Loucy (cell line): ENCODE measurements around the gene B3GALT5.

Experiments used
- H2AFZ ChIP-seq: fragments of 200-600 bp; sonication (generic); 2 replicates; pipeline ENCODE4 v1.6.0; 2016; ENCODE audit warnings: antibody characterized with exemption, mild to moderate bottlenecking, low read length, moderate library complexity
- H3F3A ChIP-seq: fragments of 200-600 bp; 2 replicates; pipeline ENCODE4 v1.6.0; 2016; ENCODE audit warnings: antibody characterized with exemption, low read depth, mild to moderate bottlenecking
- H3K27me3 ChIP-seq: fragments of 200-600 bp; sonication (generic); 2 replicates; pipeline ENCODE4 v1.6.1; 2014; ENCODE audit warnings: low read length, mild to moderate bottlenecking; ENCODE audit not compliant: insufficient read depth, poor library complexity, severe bottlenecking
- H3K36me3 ChIP-seq: fragments of 200-600 bp; sonication (generic); 2 replicates; pipeline ENCODE4 v1.6.1; 2016; ENCODE audit warnings: low read length; ENCODE audit not compliant: insufficient read depth
- H3K4me1 ChIP-seq: fragments of 200-600 bp; sonication (generic); 2 replicates; pipeline ENCODE4 v1.5.1; 2014; ENCODE audit warnings: low read length, mild to moderate bottlenecking; ENCODE audit not compliant: insufficient read depth, poor library complexity, severe bottlenecking
- H3K4me2 ChIP-seq: fragments of 200-600 bp; sonication (generic); 2 replicates; pipeline ENCODE4 v1.6.0; 2014; ENCODE audit warnings: antibody characterized with exemption, low read length, low read depth, mild to moderate bottlenecking; ENCODE audit not compliant: poor library complexity, severe bottlenecking
- H3K4me3 ChIP-seq: fragments of 200-600 bp; sonication (generic); 2 replicates; pipeline ENCODE4 v1.5.1; 2014; ENCODE audit warnings: low read length, mild to moderate bottlenecking, mixed read lengths; ENCODE audit not compliant: poor library complexity, severe bottlenecking
- H3K79me2 ChIP-seq: fragments of 200-600 bp; sonication (generic); 2 replicates; pipeline ENCODE4 v1.6.1; 2014; ENCODE audit warnings: low read length; ENCODE audit not compliant: insufficient read depth
- H3K9ac ChIP-seq: fragments of 200-600 bp; sonication (generic); 2 replicates; pipeline ENCODE4 v1.6.0; 2014; ENCODE audit warnings: mild to moderate bottlenecking, low read depth, low read length, moderate library complexity; ENCODE audit not compliant: poor library complexity, severe bottlenecking
- H3K9me2 ChIP-seq: fragments of 200-600 bp; sonication (generic); replicated peaks from 2 replicates; pipeline ENCODE4 v1.6.1; 2016; ENCODE audit warnings: low read depth, low read length, mixed read lengths
- H3K9me3 ChIP-seq: fragments of 200-600 bp; sonication (generic); 2 replicates; pipeline ENCODE4 v1.6.1; 2014; ENCODE audit warnings: mild to moderate bottlenecking, antibody characterized with exemption, low read length, low read depth; ENCODE audit not compliant: insufficient read depth
- H4K20me1 ChIP-seq: fragments of 200-600 bp; sonication (generic); 2 replicates; pipeline ENCODE4 v1.6.0; 2014; ENCODE audit warnings: antibody characterized with exemption, low read length, mild to moderate bottlenecking; ENCODE audit not compliant: insufficient read depth, poor library complexity, severe bottlenecking
- EZH2phosphoT487 ChIP-seq: fragments of 200-600 bp; IDR thresholded peaks from 2 replicates; pipeline ENCODE4 v1.6.1; 2018; ENCODE audit warnings: antibody characterized with exemption, mild to moderate bottlenecking, moderate library complexity, borderline replicate concordance
- TF ChIP-seq, protein P1 (sequence below): fragments of 200-600 bp; sonication (generic); conservative IDR thresholded peaks from 2 replicates; pipeline ENCODE4 v1.5.1; 2014; ENCODE audit warnings: mild to moderate bottlenecking, antibody characterized with exemption, low read length

The B3GALT5 gene, protein sequence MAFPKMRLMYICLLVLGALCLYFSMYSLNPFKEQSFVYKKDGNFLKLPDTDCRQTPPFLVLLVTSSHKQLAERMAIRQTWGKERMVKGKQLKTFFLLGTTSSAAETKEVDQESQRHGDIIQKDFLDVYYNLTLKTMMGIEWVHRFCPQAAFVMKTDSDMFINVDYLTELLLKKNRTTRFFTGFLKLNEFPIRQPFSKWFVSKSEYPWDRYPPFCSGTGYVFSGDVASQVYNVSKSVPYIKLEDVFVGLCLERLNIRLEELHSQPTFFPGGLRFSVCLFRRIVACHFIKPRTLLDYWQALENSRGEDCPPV

DNA sequence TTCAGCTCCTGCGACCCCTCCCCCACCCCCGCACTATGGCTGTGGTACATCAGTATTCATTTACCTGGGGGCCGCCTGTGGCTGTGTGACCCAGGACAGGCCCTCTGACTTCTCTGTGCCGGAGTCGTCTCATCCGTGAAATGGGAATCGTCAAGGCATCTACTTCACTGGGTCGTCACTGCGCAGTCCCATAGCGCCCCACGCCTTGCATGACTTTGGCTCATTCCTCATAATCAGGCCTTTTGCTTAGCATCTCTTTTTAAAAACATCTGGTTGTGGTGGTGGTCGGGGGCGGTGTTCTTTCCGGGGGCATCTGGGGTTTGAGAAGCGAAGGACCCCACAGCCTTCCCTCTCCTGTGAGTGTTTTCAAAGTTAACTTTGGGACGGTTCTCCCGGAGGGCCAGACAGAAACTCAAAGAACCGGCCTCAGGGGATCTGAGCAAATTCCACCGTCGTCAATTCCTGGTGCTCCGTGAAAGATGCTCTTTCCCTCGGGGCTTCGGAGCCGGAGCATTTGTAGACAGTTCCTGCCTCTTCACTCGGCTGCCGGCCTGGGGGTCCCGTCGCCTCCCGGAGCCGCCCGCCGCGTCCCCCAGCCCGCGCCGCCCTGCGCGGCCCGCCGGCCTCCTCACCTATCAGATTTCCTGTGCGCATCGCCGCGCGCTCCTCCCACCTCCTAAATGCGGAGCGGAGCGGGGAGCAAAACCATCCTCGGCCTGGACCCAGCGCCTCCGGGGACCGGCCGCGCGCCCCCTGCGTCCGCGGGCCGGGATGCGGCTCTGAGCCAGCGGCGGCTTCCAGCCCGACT is at the start of gene B3GALT5:
Gene B3GALT5 (plus strand): TSS at position 708 of the 808 bp plus-strand sequence. CDS start 47,620 bp downstream, outside the sequence.
- Histone ChIP-seq H3K27me3 (no peaks in the 10 kb centered on the region), H3K9me2 (no peaks in the 10 kb centered on the region), H3K4me1 (no peaks in the 10 kb centered on the region), H3F3A (no peaks in the 10 kb centered on the region), H3K9ac (no peak within 1 kb of the TSS), H4K20me1 (no peaks in the 10 kb centered on the region), H2AFZ (no peak within 1 kb of the TSS), H3K36me3 (no peaks in the 10 kb centered on the region), H3K4me3 (no peak within 1 kb of the TSS), H3K79me2 (no peaks in the 10 kb centered on the region), H3K4me2 (no peak within 1 kb of the TSS), H3K9me3 (no peaks in the 10 kb centered on the region; the same call in 1 of the 2 replicates)
- TF ChIP-seq, protein P1, sequence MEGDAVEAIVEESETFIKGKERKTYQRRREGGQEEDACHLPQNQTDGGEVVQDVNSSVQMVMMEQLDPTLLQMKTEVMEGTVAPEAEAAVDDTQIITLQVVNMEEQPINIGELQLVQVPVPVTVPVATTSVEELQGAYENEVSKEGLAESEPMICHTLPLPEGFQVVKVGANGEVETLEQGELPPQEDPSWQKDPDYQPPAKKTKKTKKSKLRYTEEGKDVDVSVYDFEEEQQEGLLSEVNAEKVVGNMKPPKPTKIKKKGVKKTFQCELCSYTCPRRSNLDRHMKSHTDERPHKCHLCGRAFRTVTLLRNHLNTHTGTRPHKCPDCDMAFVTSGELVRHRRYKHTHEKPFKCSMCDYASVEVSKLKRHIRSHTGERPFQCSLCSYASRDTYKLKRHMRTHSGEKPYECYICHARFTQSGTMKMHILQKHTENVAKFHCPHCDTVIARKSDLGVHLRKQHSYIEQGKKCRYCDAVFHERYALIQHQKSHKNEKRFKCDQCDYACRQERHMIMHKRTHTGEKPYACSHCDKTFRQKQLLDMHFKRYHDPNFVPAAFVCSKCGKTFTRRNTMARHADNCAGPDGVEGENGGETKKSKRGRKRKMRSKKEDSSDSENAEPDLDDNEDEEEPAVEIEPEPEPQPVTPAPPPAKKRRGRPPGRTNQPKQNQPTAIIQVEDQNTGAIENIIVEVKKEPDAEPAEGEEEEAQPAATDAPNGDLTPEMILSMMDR = no peak
- TF ChIP-seq EZH2phosphoT487 = no peak

DNA sequence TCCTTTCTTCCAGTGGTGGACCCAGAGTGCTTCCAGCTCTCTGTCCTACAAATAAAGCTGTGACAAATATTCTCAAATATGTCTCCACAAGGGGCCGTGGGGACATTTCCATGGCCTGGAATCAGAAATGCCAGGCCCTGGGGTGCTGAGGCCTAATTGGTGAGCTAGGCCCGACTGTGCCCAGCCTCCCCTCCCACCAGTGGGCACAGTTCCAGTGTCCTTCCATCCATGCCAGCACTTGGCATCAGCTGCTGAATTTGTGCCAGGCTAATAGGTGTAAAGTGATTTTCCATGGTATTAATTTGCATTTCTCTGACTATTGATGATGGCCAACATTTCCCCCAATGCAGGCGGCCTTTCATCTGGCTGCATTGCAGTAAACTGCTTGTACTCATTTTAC is 48.5 kb upstream of the B3GALT5 start:
- H3K4me1 ChIP-seq = no peaks in the 10 kb centered on the region
- no peaks in the 10 kb centered on the region for H3K27me3 ChIP-seq

DNA sequence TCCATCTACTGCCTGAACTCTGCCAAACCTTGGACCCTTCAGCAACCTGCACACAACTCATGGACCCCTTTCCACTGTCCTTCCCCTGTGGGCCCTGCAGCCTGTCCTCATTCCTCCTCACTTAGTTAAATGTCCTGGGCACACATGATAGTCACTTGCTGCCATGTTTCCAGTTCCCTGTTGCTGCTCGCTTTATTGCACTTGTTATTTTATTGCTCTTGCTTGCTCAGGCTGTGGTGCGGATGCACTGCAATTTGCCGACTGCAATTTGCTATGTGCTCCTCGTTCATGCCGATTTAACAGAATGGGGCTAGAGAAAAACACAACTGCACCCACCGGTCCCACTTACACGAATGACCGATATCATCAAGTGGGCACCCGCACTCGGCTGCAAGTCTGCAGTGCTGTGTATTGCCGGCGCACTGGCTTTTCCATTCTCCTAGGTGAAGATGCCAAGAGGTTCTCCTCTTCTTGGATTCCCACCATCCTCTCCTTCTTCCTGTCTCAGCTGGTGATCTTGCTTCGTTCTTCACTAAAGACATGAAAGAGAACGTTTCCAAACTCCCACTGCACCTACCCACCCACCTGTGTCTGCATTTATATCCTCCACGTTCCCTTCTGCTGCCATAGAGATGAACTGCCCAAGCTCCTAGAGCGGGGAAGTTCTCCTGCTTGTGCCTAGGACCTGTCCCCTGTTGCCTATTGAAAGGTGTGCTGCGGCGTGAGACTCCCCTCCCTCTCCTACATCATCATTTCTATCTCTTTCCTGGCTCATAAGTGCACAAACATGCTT is 45.4 kb upstream of the B3GALT5 start:
- H3K27me3 ChIP-seq = no peaks in the 10 kb centered on the region
- TF ChIP-seq, protein P1 = no peak
- no peak for TF ChIP-seq EZH2phosphoT487
- H3K4me2 ChIP-seq = no peak overlapping the region
- no peaks in the 10 kb centered on the region for H3K4me1 ChIP-seq
- H3K9me2 ChIP-seq = no peaks in the 10 kb centered on the region
- no peaks in the 10 kb centered on the region for H4K20me1 ChIP-seq
- H3K9ac ChIP-seq = no peak overlapping the region
- H3K79me2 ChIP-seq = no peaks in the 10 kb centered on the region
- H3K4me3 ChIP-seq = no peak overlapping the region
- H3F3A ChIP-seq = no peaks in the 10 kb centered on the region
- H2AFZ ChIP-seq = no peak overlapping the region
- no peaks in the 10 kb centered on the region for H3K36me3 ChIP-seq
- no peaks in the 10 kb centered on the region for H3K9me3 ChIP-seq

More for the DNA sequence above, 48.5 kb upstream of the B3GALT5 start:
- H3K4me3 ChIP-seq = no peak overlapping the region
- H3K9me3 ChIP-seq = no peaks in the 10 kb centered on the region
- H3K36me3 ChIP-seq = no peaks in the 10 kb centered on the region
- TF ChIP-seq, protein P1 = no peak
- no peak for TF ChIP-seq EZH2phosphoT487
- no peak overlapping the region for H2AFZ ChIP-seq
- H3K9me2 ChIP-seq = no peaks in the 10 kb centered on the region
- H3F3A ChIP-seq = no peaks in the 10 kb centered on the region
- H3K9ac ChIP-seq = no peak overlapping the region
- H4K20me1 ChIP-seq = no peaks in the 10 kb centered on the region
- no peak overlapping the region for H3K4me2 ChIP-seq
- no peaks in the 10 kb centered on the region for H3K79me2 ChIP-seq
